Stimulated activated CD4-positive, alpha-beta T cell treated with anti-CD3 and anti-CD28 coated beads, TNF-alpha, amount 100 ng/mL, for 48 hours (primary cell): ENCODE results near the gene ZNF225.
"Not testable (repeated sequence)": the region's sequence is repeated elsewhere in the genome, so short reads cannot be mapped to it uniquely, and the experiment has no call there.

Source experiments
- DNase-seq, 3 donors: peaks; one replicate each; pipeline ENCODE4 v3.0.0-alpha.2; 2020; ENCODE audit warnings: low read depth in 3 of 3

ZNF225 gene

GRCh38 chr19:44113138-44113783, at the start of gene ZNF225:
ZNF225 (plus strand) TSS chr19:44113399; CDS start chr19:44115828, 2,429 bp downstream.
- DNase-seq: peak; percentile 73 to 82 (median 73)

GRCh38 chr19:44066305-44066704, 46.9 kb upstream of the ZNF225 start:
- DNase-seq: no peak

- DNase-seq: no peak
Measured at GRCh38 chr19:44069415-44069814, 43.8 kb upstream of the ZNF225 start.

GRCh38 chr19:44071824-44072542, 41.2 kb upstream of the ZNF225 start, which contains the start of gene ZNF284:
ZNF284 (plus strand) TSS chr19:44072159; CDS start chr19:44076390, 4,231 bp downstream.
- DNase-seq: peak; percentile 63 to 70 (median 67)

GRCh38 chr19:44072543-44073401, 40.4 kb upstream of the ZNF225 start:
- no peak for DNase-seq

- no peak for DNase-seq
Measured at GRCh38 chr19:44076325-44076724, 36.9 kb upstream of the ZNF225 start.

GRCh38 chr19:44092108-44092507, 21.1 kb upstream of the ZNF225 start:
- DNase-seq: no peak

- peak; percentile 73 to 77 (median 77) for DNase-seq
Measured at GRCh38 chr19:44093931-44094765, 19.1 kb upstream of the ZNF225 start, which contains the start of gene ZNF224. ZNF224 (plus strand) TSS chr19:44094361; CDS start chr19:44097874, 3,513 bp downstream.

GRCh38 chr19:44107751-44108150, 5.4 kb upstream of the ZNF225 start:
- DNase-seq: no peak

GRCh38 chr19:44109458-44109857, 3.7 kb upstream of the ZNF225 start:
- DNase-seq: no peak

- DNase-seq: no peak
Measured at GRCh38 chr19:44111910-44112463, 1.2 kb upstream of the ZNF225 start.

- DNase-seq: no peak
Measured at GRCh38 chr19:44112802-44113137, 429 bp upstream of the ZNF225 start.

GRCh38 chr19:44113784-44114390, 688 bp downstream of the ZNF225 start:
- DNase-seq: no peak

- DNase-seq: not testable (repeated sequence)
Measured at GRCh38 chr19:44121162-44121561, 8.0 kb downstream of the ZNF225 start.

- DNase-seq: no peak
Measured at GRCh38 chr19:44131955-44132354, 18.8 kb downstream of the ZNF225 start.

- DNase-seq: peak; percentile 44 to 65 (median 50)
Measured at GRCh38 chr19:44141191-44142058, 28.2 kb downstream of the ZNF225 start, which contains the start of gene ZNF234. ZNF234 (plus strand) TSS chr19:44141554; CDS start chr19:44144633, 3,079 bp downstream.

- DNase-seq: no peak
Measured at GRCh38 chr19:44142059-44142433, 28.8 kb downstream of the ZNF225 start.

- no peak for DNase-seq
Measured at GRCh38 chr19:44149776-44150175, 36.6 kb downstream of the ZNF225 start.

GRCh38 chr19:44151491-44151890, 38.3 kb downstream of the ZNF225 start:
- no peak for DNase-seq
